HEK293 (cell line): Measurements from ENCODE around the gene ATP8B4.

Source experiments
- CTCF ChIA-PET: fragments of 350-600 bp; formaldehyde crosslinking; extraction: SDS; loops from one replicate; lab custom pipeline; 2021; ENCODE audit warnings: antibody characterized with exemption; lab: Yijun Ruan, JAX
- POLR2A ChIA-PET: fragments of 300-600 bp; formaldehyde crosslinking; extraction: SDS; loops from one replicate; lab custom pipeline; 2020; ENCODE audit warnings: antibody characterized with exemption, inconsistent platforms; lab: Yijun Ruan, JAX
- H3K27ac ChIP-seq: fragments of 200-500 bp; sonication (Bioruptor generic); 2 replicates; pipeline ENCODE4 v1.5.1; 2014; ENCODE audit warnings: low read depth, low read length, control low read depth, inconsistent platforms; ENCODE audit errors: extremely low read depth
- H3K36me3 ChIP-seq, 2 experiments: fragments of 200-500 bp in 1 of 2; sonication (Bioruptor generic) in 1 of 2; 1 replicate in 1 of 2; 2 replicates in 1 of 2; pipeline ENCODE4 v1.5.1; 2014 to 2017; ENCODE audit warnings: inconsistent platforms in 2 of 2, low read length in 2 of 2; ENCODE audit not compliant: control insufficient read depth in 2 of 2, insufficient read depth in 1 of 2
- H3K4me1 ChIP-seq: fragments of 200-500 bp; sonication (Bioruptor generic); 2 replicates; pipeline ENCODE4 v1.5.1; 2014; ENCODE audit warnings: mild to moderate bottlenecking, low read length, inconsistent platforms; ENCODE audit not compliant: control insufficient read depth, insufficient read depth
- H3K4me3 ChIP-seq: 2 replicates; pipeline ENCODE4 v1.5.1; 2011; ENCODE audit warnings: low read depth, mild to moderate bottlenecking, control low read depth, low read length, moderate library complexity
- H3K9me3 ChIP-seq: fragments of 200-500 bp; sonication (Bioruptor generic); 2 replicates; pipeline ENCODE4 v1.5.1; 2014; ENCODE audit warnings: low read depth, low read length, inconsistent platforms; ENCODE audit not compliant: control insufficient read depth, insufficient read depth
- GLI4 ChIP-seq: fragments of 450-650 bp; formaldehyde crosslinking; IDR thresholded peaks from 2 replicates; pipeline ENCODE4 v1.5.1; 2016; ENCODE audit warnings: missing biosample characterization, missing genetic modification characterization
- HOXC10 ChIP-seq: sonication (generic); formaldehyde crosslinking; IDR thresholded peaks from 2 replicates; pipeline ENCODE4 v1.8.1; 2023; ENCODE audit warnings: mild to moderate bottlenecking, missing genetic modification reagents
- IKZF3 ChIP-seq: fragments of 450-650 bp; IDR thresholded peaks from 2 replicates; pipeline ENCODE4 v1.5.0; 2018; ENCODE audit warnings: missing biosample characterization, mild to moderate bottlenecking, missing genetic modification characterization, moderate library complexity
- PRDM6 ChIP-seq: fragments of 450-650 bp; formaldehyde crosslinking; IDR thresholded peaks from 2 replicates; pipeline ENCODE4 v1.5.1; 2017; ENCODE audit warnings: missing biosample characterization, missing genetic modification characterization
- RBAK ChIP-seq: fragments of 450-650 bp; formaldehyde crosslinking; IDR thresholded peaks from 2 replicates; pipeline ENCODE4 v1.5.1; 2016; ENCODE audit warnings: missing biosample characterization, missing genetic modification characterization
- SETDB1 ChIP-seq: IDR thresholded peaks from one replicate; pipeline ENCODE4 v1.6.1; 2017; ENCODE audit warnings: mild to moderate bottlenecking, low read length, moderate library complexity, mixed read lengths; ENCODE audit not compliant: insufficient read length
- ZBTB44 ChIP-seq: fragments of 450-650 bp; IDR thresholded peaks from 2 replicates; pipeline ENCODE4 v1.5.1; 2018; ENCODE audit warnings: missing biosample characterization, mild to moderate bottlenecking, missing genetic modification characterization
- ZBTB6 ChIP-seq: fragments of 450-650 bp; formaldehyde crosslinking; IDR thresholded peaks from 2 replicates; pipeline ENCODE4 v1.5.1; 2017; ENCODE audit warnings: missing biosample characterization, missing genetic modification characterization
- ZFHX2 ChIP-seq: fragments of 450-650 bp; formaldehyde crosslinking; conservative IDR thresholded peaks from 2 replicates; pipeline ENCODE4 v1.5.1; 2016; ENCODE audit warnings: missing biosample characterization, missing genetic modification characterization
- ZFP41 ChIP-seq: fragments of 450-650 bp; formaldehyde crosslinking; IDR thresholded peaks from 2 replicates; pipeline ENCODE4 v1.5.1; 2016; ENCODE audit warnings: missing biosample characterization, missing genetic modification characterization, borderline replicate concordance
- ZNF10 ChIP-seq: fragments of 450-650 bp; formaldehyde crosslinking; IDR thresholded peaks from 2 replicates; pipeline ENCODE4 v1.5.1; 2017; ENCODE audit warnings: missing biosample characterization, missing genetic modification characterization
- ZNF138 ChIP-seq: fragments of 450-650 bp; formaldehyde crosslinking; IDR thresholded peaks from 2 replicates; pipeline ENCODE4 v1.5.1; 2016; ENCODE audit warnings: missing biosample characterization, missing genetic modification characterization, borderline replicate concordance
- ZNF140 ChIP-seq: fragments of 450-650 bp; formaldehyde crosslinking; IDR thresholded peaks from 2 replicates; pipeline ENCODE4 v1.5.1; 2016; ENCODE audit warnings: missing biosample characterization, missing genetic modification characterization
- ZNF202 ChIP-seq: fragments of 450-650 bp; formaldehyde crosslinking; IDR thresholded peaks from 2 replicates; pipeline ENCODE4 v1.5.1; 2016; ENCODE audit warnings: missing biosample characterization, missing genetic modification characterization, borderline replicate concordance
- ZNF266 ChIP-seq: fragments of 450-650 bp; formaldehyde crosslinking; IDR thresholded peaks from 2 replicates; pipeline ENCODE4 v1.5.1; 2016; ENCODE audit warnings: missing biosample characterization, missing genetic modification characterization, low read depth
- ZNF37A ChIP-seq: fragments of 450-650 bp; IDR thresholded peaks from 2 replicates; pipeline ENCODE4 v1.5.1; 2018; ENCODE audit warnings: missing biosample characterization, missing genetic modification characterization
- ZNF48 ChIP-seq: fragments of 450-650 bp; formaldehyde crosslinking; IDR thresholded peaks from 2 replicates; pipeline ENCODE4 v1.5.1; 2016; ENCODE audit warnings: missing biosample characterization, missing genetic modification characterization
- ZNF514 ChIP-seq: fragments of 450-650 bp; formaldehyde crosslinking; IDR thresholded peaks from 2 replicates; pipeline ENCODE4 v1.5.1; 2016; ENCODE audit warnings: missing biosample characterization, missing genetic modification characterization
- ZNF571 ChIP-seq: fragments of 450-650 bp; formaldehyde crosslinking; IDR thresholded peaks from 2 replicates; pipeline ENCODE4 v1.5.0; 2017; ENCODE audit warnings: missing biosample characterization, missing genetic modification characterization
- ZNF585B ChIP-seq: fragments of 450-650 bp; formaldehyde crosslinking; IDR thresholded peaks from 2 replicates; pipeline ENCODE4 v1.5.1; 2016; ENCODE audit warnings: missing biosample characterization, missing genetic modification characterization
- ZNF600 ChIP-seq: fragments of 450-650 bp; formaldehyde crosslinking; IDR thresholded peaks from 2 replicates; pipeline ENCODE4 v1.5.1; 2016; ENCODE audit warnings: missing biosample characterization, missing genetic modification characterization
- ZNF610 ChIP-seq: fragments of 450-650 bp; formaldehyde crosslinking; IDR thresholded peaks from 2 replicates; pipeline ENCODE4 v1.5.1; 2016; ENCODE audit warnings: missing biosample characterization, missing genetic modification characterization, borderline replicate concordance
- ZNF658 ChIP-seq: fragments of 450-650 bp; formaldehyde crosslinking; IDR thresholded peaks from 2 replicates; pipeline ENCODE4; 2016; ENCODE audit warnings: missing biosample characterization, missing genetic modification characterization
- ZNF664 ChIP-seq: fragments of 450-650 bp; formaldehyde crosslinking; IDR thresholded peaks from 2 replicates; pipeline ENCODE4 v1.5.1; 2016; ENCODE audit warnings: missing biosample characterization, missing genetic modification characterization
- ZNF791 ChIP-seq: fragments of 450-650 bp; formaldehyde crosslinking; IDR thresholded peaks from 2 replicates; pipeline ENCODE4 v1.5.1; 2016; ENCODE audit warnings: missing biosample characterization, missing genetic modification characterization
- ZSCAN16 ChIP-seq: fragments of 450-650 bp; formaldehyde crosslinking; IDR thresholded peaks from 2 replicates; pipeline ENCODE4 v1.5.1; 2016; ENCODE audit warnings: missing biosample characterization, missing genetic modification characterization
- TF ChIP-seq, protein P1 (sequence below): fragments of 450-650 bp; formaldehyde crosslinking; IDR thresholded peaks from 2 replicates; pipeline ENCODE4 v1.5.1; 2016; ENCODE audit warnings: missing biosample characterization, missing genetic modification characterization
- TF ChIP-seq, protein P2 (sequence below): fragments of 450-650 bp; formaldehyde crosslinking; IDR thresholded peaks from 2 replicates; pipeline ENCODE4 v1.5.1; 2016; ENCODE audit warnings: missing biosample characterization, missing genetic modification characterization

ATP8B4 gene

GRCh38 chr15:50030456-50030855 lies 88.6 kb downstream of the ATP8B4 start (continued):
- TF ChIP-seq ZNF266 (tag by site-specific recombination): no peak
- no peak for TF ChIP-seq ZNF48
- TF ChIP-seq, protein P1, sequence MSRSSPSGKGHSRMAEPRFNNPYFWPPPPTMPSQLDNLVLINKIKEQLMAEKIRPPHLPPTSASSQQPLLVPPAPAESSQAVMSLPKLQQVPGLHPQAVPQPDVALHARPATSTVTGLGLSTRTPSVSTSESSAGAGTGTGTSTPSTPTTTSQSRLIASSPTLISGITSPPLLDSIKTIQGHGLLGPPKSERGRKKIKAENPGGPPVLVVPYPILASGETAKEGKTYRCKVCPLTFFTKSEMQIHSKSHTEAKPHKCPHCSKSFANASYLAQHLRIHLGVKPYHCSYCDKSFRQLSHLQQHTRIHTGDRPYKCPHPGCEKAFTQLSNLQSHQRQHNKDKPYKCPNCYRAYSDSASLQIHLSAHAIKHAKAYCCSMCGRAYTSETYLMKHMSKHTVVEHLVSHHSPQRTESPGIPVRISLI (tag by site-specific recombination): no peak
- TF ChIP-seq ZNF514 (tag by site-specific recombination): no peak
- TF ChIP-seq ZNF585B (tag by site-specific recombination): no peak
- TF ChIP-seq, all 188 proteins: peak for 0

DNA sequence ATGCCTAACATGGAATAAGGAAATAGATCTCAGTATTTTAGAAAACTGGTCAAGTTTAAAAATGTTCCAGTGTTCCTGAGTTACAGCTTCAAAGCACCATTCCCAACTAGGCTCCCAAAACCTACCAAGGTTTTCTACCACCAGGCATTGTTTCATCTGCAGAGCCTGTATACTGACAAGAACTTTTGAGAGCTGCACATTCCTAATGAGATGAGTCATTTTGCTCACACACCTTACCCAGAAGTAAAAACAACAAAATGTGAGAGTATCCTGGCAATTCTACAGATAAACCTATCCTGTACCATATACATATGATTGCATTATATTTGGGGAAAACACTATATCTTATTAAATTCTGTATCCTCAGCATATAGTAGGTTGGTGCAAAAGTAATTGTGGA lies 90.7 kb downstream of the ATP8B4 start:
- Histone ChIP-seq H3K27ac (no peak overlapping the region), H3K4me1 (no peaks in the 10 kb centered on the region), H3K4me3 (no peak overlapping the region), H3K36me3 (no peaks in the 10 kb centered on the region), H3K9me3 (no peaks in the 10 kb centered on the region)
- POLR2A ChIA-PET: no interaction called here
- TF ChIP-seq ZBTB44 (tag by site-specific recombination) (no peak), GLI4 (tag by site-specific recombination) (no peak), ZFP41 (tag by site-specific recombination) (no peak), ZNF658 (no peak), ZNF138 (tag by site-specific recombination) (no peak), ZSCAN16 (tag by site-specific recombination) (no peak), IKZF3 (no peak), ZBTB6 (tag by site-specific recombination) (no peak), RBAK (tag by site-specific recombination) (no peak), ZNF10 (tag by site-specific recombination) (no peak)
- TF ChIP-seq, protein P2, sequence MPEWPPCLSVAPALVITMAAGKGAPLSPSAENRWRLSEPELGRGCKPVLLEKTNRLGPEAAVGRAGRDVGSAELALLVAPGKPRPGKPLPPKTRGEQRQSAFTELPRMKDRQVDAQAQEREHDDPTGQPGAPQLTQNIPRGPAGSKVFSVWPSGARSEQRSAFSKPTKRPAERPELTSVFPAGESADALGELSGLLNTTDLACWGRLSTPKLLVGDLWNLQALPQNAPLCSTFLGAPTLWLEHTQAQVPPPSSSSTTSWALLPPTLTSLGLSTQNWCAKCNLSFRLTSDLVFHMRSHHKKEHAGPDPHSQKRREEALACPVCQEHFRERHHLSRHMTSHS (tag by site-specific recombination): no peak
- CTCF ChIA-PET: interaction anchor here (0.7 kb wide), 1 partner anchor 812 kb away, joined by 3 read pairs; no protein-coding TSS in a partner anchor

GRCh38 chr15:50024281-50024680 lies 94.8 kb downstream of the ATP8B4 start:
- no peaks in the 10 kb centered on the region for H3K9me3 ChIP-seq
- ChIA-PET POLR2A (no interaction called here), CTCF (no interaction called here)
- no peak overlapping the region for H3K4me3 ChIP-seq
- H3K27ac ChIP-seq: no peak overlapping the region
- no peaks in the 10 kb centered on the region for H3K36me3 ChIP-seq
- no peaks in the 10 kb centered on the region for H3K4me1 ChIP-seq
- no peak for TF ChIP-seq ZNF37A (tag by site-specific recombination)
- TF ChIP-seq ZNF202: no peak
- no peak for TF ChIP-seq ZNF664 (tag by site-specific recombination)
- no peak for TF ChIP-seq ZNF571 (tag by site-specific recombination)
- no peak for TF ChIP-seq SETDB1
- TF ChIP-seq ZBTB44 (tag by site-specific recombination): no peak
- no peak for TF ChIP-seq PRDM6
- no peak for TF ChIP-seq ZNF140 (tag by site-specific recombination)
- no peak for TF ChIP-seq ZFHX2
- TF ChIP-seq ZNF791 (tag by site-specific recombination): no peak
- TF ChIP-seq HOXC10 (CRISPR knock-in tag): no peak
- no peak for TF ChIP-seq ZNF610 (tag by site-specific recombination)
- TF ChIP-seq ZNF600: no peak
